Endothelial cell of umbilical vein (primary cell): ENCODE results near the gene FYN. TPM values are rescaled to one million over a fixed set of nuclear protein-coding genes. Genes with fewer than 3 reads are reported as not detected.

ENCODE experiments used
- BruUV-seq: library from RNA; stranded (reverse); fragments of 400-500 nt; replicated peaks from 2 replicates; lab custom pipeline; 2021; lab: Mats Ljungman, UMichigan
- CTCF ChIA-PET: fragments of 300-600, 350-600 bp; sonication (Branson Sonifier 250); formaldehyde crosslinking; loops from one replicate; lab custom pipeline; 2021; ENCODE audit warnings: antibody characterized with exemption, inconsistent platforms; lab: Charles Lee
- POLR2A ChIA-PET: fragments of 300-600, 350-600 bp; sonication (Branson Sonifier 250); formaldehyde crosslinking; loops from one replicate; lab custom pipeline; 2021; ENCODE audit warnings: antibody characterized with exemption, inconsistent platforms; lab: Charles Lee
- DNase-seq: peaks from one replicate; pipeline ENCODE4 v3.0.0-alpha.2; 2011; ENCODE audit warnings: low read depth, low spot score
- FAIRE-seq: peaks from 2 replicates; lab custom pipeline; 2011; peaks lifted over from hg19 to GRCh38; lab: Jason Lieb, UNC
- H2AFZ ChIP-seq: 2 replicates; pipeline ENCODE4 v1.6.0; 2012; ENCODE audit warnings: low read depth, low read length, control low read depth, inconsistent platforms
- H3K27ac ChIP-seq: 2 replicates; pipeline ENCODE4 v1.5.1; 2011; ENCODE audit warnings: low read depth, mild to moderate bottlenecking, control low read depth, low read length, moderate library complexity; ENCODE audit not compliant: insufficient read depth
- H3K27me3 ChIP-seq, 2 experiments: 2 replicates each; pipeline versions ENCODE4 v1.6.0 to v1.6.1; 2011; ENCODE audit warnings: low read length in 2 of 2, mixed read lengths in 1 of 2; ENCODE audit not compliant: control insufficient read depth in 2 of 2, insufficient read depth in 2 of 2
- H3K36me3 ChIP-seq, 2 experiments: 2 replicates in 1 of 2; 3 replicates in 1 of 2; pipeline ENCODE4 v1.5.1; 2011; ENCODE audit warnings: low read length in 2 of 2, mild to moderate bottlenecking in 1 of 2, moderate library complexity in 1 of 2; ENCODE audit not compliant: control insufficient read depth in 2 of 2, insufficient read depth in 2 of 2; ENCODE audit errors: extremely low read depth in 1 of 2
- H3K4me1 ChIP-seq: 3 replicates; pipeline ENCODE4 v1.5.1; 2011; ENCODE audit warnings: mild to moderate bottlenecking, low read length; ENCODE audit not compliant: control insufficient read depth, insufficient read depth; ENCODE audit errors: extremely low read depth
- H3K4me2 ChIP-seq: 2 replicates; pipeline ENCODE4 v1.6.1; 2011; ENCODE audit warnings: low read length, control low read depth, mixed read lengths; ENCODE audit not compliant: insufficient read depth
- H3K4me3 ChIP-seq, 3 experiments: fragments of 200-600 bp in 1 of 3; sonication (generic), shearing (Covaris generic) in 1 of 3; replicated peaks in 1 of 3; 2 replicates each; pipeline ENCODE4 v1.5.1; 2011 to 2016; ENCODE audit warnings: control low read depth in 3 of 3, low read length in 3 of 3, mild to moderate bottlenecking in 2 of 3, inconsistent platforms in 1 of 3, low read depth in 1 of 3, moderate library complexity in 1 of 3; ENCODE audit not compliant: insufficient read depth in 1 of 3
- H3K79me2 ChIP-seq: 2 replicates; pipeline ENCODE4 v1.6.0; 2012; ENCODE audit warnings: low read length, inconsistent platforms; ENCODE audit not compliant: control insufficient read depth, insufficient read depth
- H3K9ac ChIP-seq: replicated peaks from 2 replicates; pipeline ENCODE3; 2011; ENCODE audit warnings: low read length, control low read depth; ENCODE audit not compliant: insufficient read depth; ENCODE audit errors: extremely low read depth
- H3K9me1 ChIP-seq: replicated peaks from 3 replicates; pipeline ENCODE4 v1.6.0; 2011; ENCODE audit warnings: mild to moderate bottlenecking, low read length; ENCODE audit not compliant: control insufficient read depth, insufficient read depth; ENCODE audit errors: extremely low read depth
- H3K9me3 ChIP-seq: replicated peaks from 2 replicates; pipeline ENCODE4 v1.5.1; 2012; ENCODE audit warnings: low read length, inconsistent platforms; ENCODE audit not compliant: control insufficient read depth, insufficient read depth
- H4K20me1 ChIP-seq: replicated peaks from 2 replicates; pipeline ENCODE3; 2011; ENCODE audit warnings: mild to moderate bottlenecking, low read length; ENCODE audit not compliant: control insufficient read depth, insufficient read depth; ENCODE audit errors: extremely low read depth
- CTCF ChIP-seq, 2 donors: IDR thresholded peaks; 1 replicate in 1 of 2; 2 replicates in 1 of 2; pipeline ENCODE4 v1.5.1; 2011; ENCODE audit warnings: low read length in 2 of 2, mild to moderate bottlenecking in 2 of 2, moderate library complexity in 2 of 2, control low read depth in 1 of 2, inconsistent platforms in 1 of 2, low read depth in 1 of 2; ENCODE audit not compliant: insufficient read depth in 1 of 2; ENCODE audit errors: extremely low read depth in 1 of 2
- EZH2 ChIP-seq: IDR thresholded peaks from 2 replicates; pipeline ENCODE4 v1.6.1; 2012; ENCODE audit warnings: borderline replicate concordance, low read depth, mild to moderate bottlenecking, moderate library complexity, low read length, inconsistent platforms; ENCODE audit not compliant: severe bottlenecking
- FOS ChIP-seq: IDR thresholded peaks from 2 replicates; pipeline ENCODE4 v1.6.1; 2011; ENCODE audit warnings: mild to moderate bottlenecking, low read length, moderate library complexity, borderline replicate concordance; ENCODE audit not compliant: insufficient read depth
- GATA2 ChIP-seq: IDR thresholded peaks from 2 replicates; pipeline ENCODE4 v1.7.0; 2011; ENCODE audit warnings: low read depth, mild to moderate bottlenecking, moderate library complexity, mixed read lengths, low read length; ENCODE audit not compliant: insufficient read length, insufficient read depth
- JUN ChIP-seq: IDR thresholded peaks from 2 replicates; pipeline ENCODE4 v1.6.1; 2011; ENCODE audit warnings: borderline replicate concordance, low read depth; ENCODE audit not compliant: insufficient read length, insufficient read depth
- MAX ChIP-seq: IDR thresholded peaks from 2 replicates; pipeline ENCODE4 v1.6.1; 2011; ENCODE audit not compliant: insufficient read depth, insufficient read length
- MYC ChIP-seq: IDR thresholded peaks from one replicate; pipeline ENCODE4 v1.6.1; 2011; ENCODE audit warnings: mild to moderate bottlenecking, low read depth, low read length
- POLR2A ChIP-seq: IDR thresholded peaks from 2 replicates; pipeline ENCODE4 v1.6.1; 2012; ENCODE audit warnings: low read depth, mild to moderate bottlenecking, control low read depth, low read length
- POLR2AphosphoS5 ChIP-seq: IDR thresholded peaks from 2 replicates; pipeline ENCODE4 v1.6.1; 2012; ENCODE audit warnings: low read depth, mild to moderate bottlenecking, control low read depth, low read length, moderate library complexity; ENCODE audit not compliant: insufficient read depth
- dilution Hi-C: fragments of 300-500 bp; cut with MboI; formaldehyde crosslinking; loops from one replicate; pipeline ENCODE4 v1.15.0; 2019; ENCODE audit warnings: low sequenced_read_pairs; ENCODE audit not compliant: extremely low pct_ligation_motif_present
- intact Hi-C: fragments of 100-400 bp; cut with micrococcal nuclease; formaldehyde crosslinking; loops from one replicate; pipeline ENCODE4 v1.10.0; 2022
- polyA plus RNA-seq, 4 experiments: library from polyadenylated mRNA; depleted of rRNA in 3 of 4; stranded (reverse) in 3 of 4; unstranded in 1 of 4; fragments of >200 nt; gene quantifications; 2 replicates each; pipeline versions ENCODE4 v1.2.1 to v1.2.3, GENCODE V29; 2011 to 2012; ENCODE audit warnings: missing spikeins in 1 of 4
- total RNA-seq: library from RNA; stranded (reverse); gene quantifications from 2 replicates; pipeline ENCODE4 v1.2.3, GENCODE V29; 2021

Gene FYN
- total and polyA plus RNA-seq, 2 donors (not counting 3 experiments of a cell fraction or from before 2014, with no cell fraction given): 69.0 to 143 TPM

- TF ChIP-seq POLR2A (no peak), JUN (no peak), FOS (no peak), POLR2AphosphoS5 (no peak), MYC (no peak), GATA2 (no peak), CTCF (IDR thresholded peaks at IDR 0.05; ENCODE audit: extremely low read depth in 1 of 2, insufficient read depth in 1 of 2, low read depth in 1 of 2, low read length in 2 of 2) (no peak), MAX (no peak), EZH2 (no peak)
- Histone ChIP-seq H3K36me3 (peaks cover 0 to 5% of the 10 kb centered on the region in 2 experiments), H3K79me2 (no peaks in the 10 kb centered on the region), H3K9ac (no peak overlapping the region), H3K4me1 (no peaks in the 10 kb centered on the region), H3K27me3 (no peaks in the 10 kb centered on the region), H3K27ac (no peak overlapping the region), H3K9me3 (no peaks in the 10 kb centered on the region), H4K20me1 (no peaks in the 10 kb centered on the region), H3K9me1 (no peaks in the 10 kb centered on the region), H2AFZ (no peak overlapping the region), H3K4me2 (no peak overlapping the region), H3K4me3 (no peak overlapping the region)
- BruUV-seq: no TSS peak
- ChIA-PET CTCF (interaction anchor here (1.0 to 2.5 kb wide), 12 partner anchors 8 to 321 kb away, joined by 3 to 8 read pairs (median 5); no protein-coding TSS in a partner anchor), POLR2A (no interaction called here)
- dilution Hi-C loops (no loop called here), intact Hi-C loops (no loop called here)
- DNase-seq: no peak
- no peak for FAIRE-seq
Measured at GRCh38 chr6:111722179-111722731, 151.0 kb downstream of the FYN start.
